ENCODE measurements around the gene FBLN7. TPM values are rescaled to one million over a fixed set of nuclear protein-coding genes. Genes with fewer than 3 reads are reported as not detected.
"Not testable (repeated sequence)": the region's sequence is repeated elsewhere in the genome, so short reads cannot be mapped to it uniquely, and the experiment has no call there.

The FBLN7 gene
- total RNA-seq, 1 donor from 2014 or later = 0.41 TPM

DNA sequence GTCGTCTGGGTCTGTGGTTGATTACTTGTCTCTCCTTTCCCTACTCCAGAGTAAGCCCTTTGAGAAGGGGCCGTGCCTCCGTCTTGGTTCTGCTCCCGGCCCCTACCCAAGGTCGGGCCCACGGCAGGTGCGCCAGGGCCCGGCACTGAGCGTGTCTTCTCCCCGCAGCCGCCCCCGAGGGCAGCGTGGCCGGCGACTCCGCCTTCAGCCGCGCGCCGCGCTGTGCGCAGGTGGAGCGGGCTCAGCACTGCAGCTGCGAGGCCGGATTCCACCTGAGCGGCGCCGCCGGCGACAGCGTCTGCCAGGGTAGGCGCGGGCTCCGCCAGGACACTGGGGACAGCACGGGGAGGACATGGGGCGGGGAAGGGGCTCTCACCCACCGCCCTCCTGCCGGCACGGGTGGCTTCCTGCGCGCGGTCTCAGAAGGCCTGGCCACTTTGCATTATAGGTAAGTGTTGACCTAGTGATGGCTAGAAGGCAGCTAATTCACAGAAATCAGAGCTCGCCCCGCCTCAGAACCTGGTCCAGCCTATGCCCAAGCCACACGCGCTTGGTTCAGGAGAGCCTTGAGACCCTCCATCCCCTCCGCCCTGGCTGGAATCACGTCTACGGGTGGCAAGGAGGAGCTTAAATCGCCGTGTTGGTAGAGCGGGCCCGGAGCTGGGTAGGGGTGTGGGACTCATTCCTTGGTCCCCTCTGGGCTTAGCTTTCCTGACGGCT is 43.5 kb downstream of the FBLN7 start:
- FAIRE-seq (no peak), DNase-seq (ENCODE audit: low spot score in 2 of 2) (no peak)

DNA sequence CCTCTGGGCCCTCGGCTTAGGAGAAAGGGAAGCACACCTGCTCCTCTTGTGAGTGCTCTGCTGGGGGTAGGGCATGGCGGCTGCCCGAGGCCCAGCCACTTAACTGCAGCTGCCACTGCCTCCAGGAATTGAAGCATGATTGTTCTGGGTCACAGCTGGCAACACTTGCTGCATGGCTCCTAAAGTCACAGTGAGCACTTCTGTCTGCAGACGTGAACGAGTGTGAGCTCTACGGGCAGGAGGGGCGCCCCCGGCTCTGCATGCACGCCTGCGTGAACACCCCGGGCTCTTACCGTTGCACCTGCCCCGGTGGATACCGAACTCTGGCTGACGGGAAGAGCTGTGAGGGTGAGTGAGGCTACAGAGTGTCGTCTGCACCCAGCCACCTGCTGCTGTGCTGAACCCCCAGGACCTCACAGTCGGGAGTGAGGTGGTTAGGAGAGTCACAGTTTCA is 44.4 kb downstream of the FBLN7 start:
- FAIRE-seq = no peak
- DNase-seq (ENCODE audit: low spot score in 2 of 2) = no peak

DNA sequence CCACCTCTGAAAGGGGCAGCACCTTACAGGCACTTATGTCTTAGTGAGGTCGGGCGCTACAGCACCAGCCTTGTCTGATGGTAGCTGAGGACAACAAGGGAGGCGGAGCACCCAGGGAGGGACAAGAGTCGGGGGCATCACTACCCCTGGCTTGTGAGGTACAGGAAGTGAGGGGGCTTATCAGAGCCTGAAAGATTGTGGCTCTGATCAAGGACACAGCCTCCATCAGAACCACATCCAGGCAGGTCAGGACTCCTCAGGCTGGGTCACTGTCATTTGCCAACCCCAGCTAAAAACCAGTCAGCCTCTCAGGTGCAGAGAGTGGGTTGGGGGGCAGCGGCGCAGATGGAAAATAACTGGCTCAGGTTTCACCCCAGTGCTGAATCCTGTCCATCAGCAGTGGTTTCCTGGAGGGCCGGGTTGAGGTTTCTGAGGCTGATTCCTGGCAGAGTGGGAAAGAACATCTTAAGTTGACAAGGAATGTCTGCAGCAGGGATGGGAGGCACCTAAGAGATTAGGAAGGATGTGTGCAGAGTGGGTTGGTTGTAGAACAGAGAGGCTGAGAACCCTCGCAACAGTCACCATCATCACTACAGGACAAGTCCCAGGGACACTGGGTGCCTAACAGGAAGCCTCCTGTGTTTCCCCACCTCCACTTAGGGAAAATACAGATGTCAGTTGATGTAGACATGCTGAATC is 45.3 kb downstream of the FBLN7 start:
- FAIRE-seq (no peak), DNase-seq (ENCODE audit: low spot score in 2 of 2) (no peak)

DNA sequence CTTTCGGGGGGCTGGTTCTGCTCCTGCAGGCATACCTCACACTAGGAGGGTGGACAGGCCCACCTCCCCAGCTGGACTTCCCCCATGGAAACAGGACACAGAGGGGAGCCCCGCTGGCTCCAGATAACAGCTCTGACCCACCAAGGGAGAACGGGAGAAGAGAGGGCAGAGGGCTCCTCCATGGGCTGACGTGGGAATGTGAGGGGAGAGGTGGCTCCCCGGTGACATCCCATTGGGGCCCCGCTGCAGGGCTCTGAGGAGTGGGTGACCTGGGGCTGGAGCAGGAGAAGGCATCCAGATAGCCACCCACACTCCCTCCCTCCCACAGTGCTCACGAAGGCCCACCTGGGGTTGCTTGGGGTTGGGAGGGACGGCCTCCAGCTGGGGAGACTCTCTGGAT is 45.9 kb downstream of the FBLN7 start:
- no peak for FAIRE-seq
- DNase-seq (ENCODE audit: low spot score in 2 of 2) = no peak

DNA sequence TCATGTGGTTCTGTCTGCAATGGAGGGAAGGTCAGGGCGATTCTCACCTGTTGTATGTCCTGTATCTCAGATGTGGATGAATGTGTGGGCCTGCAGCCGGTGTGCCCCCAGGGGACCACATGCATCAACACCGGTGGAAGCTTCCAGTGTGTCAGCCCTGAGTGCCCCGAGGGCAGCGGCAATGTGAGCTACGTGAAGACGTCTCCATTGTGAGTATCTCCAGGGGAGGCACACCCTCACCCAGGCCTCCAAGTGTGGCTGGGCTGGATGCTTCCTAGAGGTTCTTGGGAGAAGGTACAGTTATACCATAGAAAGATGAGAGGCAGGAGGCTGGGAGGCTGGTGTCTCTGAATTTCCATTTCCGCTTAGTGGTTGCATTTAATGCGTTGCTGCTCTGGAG is 46.9 kb downstream of the FBLN7 start:
- DNase-seq (ENCODE audit: low spot score in 2 of 2) (no peak), FAIRE-seq (no peak)

DNA sequence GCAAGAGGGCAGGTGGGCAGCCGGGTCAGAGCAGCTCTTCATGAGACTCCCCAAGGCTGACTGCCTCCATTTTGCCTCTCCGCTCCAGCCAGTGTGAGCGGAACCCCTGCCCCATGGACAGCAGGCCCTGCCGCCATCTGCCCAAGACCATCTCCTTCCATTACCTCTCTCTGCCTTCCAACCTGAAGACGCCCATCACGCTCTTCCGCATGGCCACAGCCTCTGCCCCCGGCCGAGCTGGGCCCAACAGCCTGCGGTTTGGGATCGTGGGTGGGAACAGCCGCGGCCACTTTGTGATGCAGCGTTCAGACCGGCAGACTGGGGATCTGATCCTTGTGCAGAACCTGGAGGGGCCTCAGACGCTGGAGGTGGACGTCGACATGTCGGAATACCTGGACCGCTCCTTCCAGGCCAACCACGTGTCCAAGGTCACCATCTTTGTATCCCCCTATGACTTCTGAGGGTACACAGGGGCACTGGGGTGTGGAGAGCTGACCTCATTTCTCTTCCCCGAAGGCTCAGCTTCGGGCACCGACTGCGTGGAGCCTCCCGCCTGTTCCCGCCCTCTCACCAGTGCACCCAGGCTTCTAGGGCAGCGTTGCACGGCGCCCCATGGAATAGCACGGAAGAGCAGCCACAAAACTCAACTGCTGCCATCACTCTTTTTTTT is 49.0 kb downstream of the FBLN7 start:
- no peak for DNase-seq (ENCODE audit: low spot score in 2 of 2)
- FAIRE-seq = no peak

DNA sequence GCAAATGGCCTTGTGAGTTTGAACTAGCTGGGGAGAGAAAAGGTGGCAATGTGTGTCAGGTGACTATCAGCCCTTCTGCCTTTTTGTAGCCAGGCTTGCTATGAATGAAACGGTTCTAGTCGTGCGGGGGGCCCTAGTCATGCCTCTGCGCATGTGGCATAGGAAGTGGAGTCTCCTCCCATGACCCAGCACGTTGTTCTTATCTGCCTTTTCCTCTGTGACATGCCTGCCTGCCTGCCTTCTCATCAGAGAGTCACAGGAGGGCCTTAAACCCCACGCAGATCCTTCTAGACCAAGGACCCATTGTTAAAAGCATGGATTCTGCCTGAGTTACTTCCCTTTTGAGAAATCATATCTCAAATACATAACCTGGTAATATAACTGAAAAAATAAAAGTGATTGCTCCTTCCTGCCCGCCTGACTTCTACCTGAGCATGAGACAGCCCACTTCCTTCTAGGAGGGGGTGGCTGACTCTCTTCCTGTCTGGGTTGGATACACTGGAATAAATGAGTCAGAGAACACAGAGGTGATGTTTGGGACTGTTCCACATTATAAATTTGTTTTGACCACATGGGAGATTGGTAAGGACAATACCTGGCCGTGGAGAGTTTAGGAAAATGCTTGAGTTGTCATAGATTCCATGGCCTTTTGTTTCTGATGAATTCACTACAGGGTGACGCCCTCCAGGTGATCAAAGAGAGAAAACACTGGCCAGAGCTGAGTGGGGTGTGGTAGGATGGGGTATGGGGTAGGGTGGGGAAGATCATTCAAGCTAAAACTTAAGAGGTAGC is 49.8 kb downstream of the FBLN7 start:
- DNase-seq (ENCODE audit: low spot score in 2 of 2) (no peak), FAIRE-seq (no peak)

DNA sequence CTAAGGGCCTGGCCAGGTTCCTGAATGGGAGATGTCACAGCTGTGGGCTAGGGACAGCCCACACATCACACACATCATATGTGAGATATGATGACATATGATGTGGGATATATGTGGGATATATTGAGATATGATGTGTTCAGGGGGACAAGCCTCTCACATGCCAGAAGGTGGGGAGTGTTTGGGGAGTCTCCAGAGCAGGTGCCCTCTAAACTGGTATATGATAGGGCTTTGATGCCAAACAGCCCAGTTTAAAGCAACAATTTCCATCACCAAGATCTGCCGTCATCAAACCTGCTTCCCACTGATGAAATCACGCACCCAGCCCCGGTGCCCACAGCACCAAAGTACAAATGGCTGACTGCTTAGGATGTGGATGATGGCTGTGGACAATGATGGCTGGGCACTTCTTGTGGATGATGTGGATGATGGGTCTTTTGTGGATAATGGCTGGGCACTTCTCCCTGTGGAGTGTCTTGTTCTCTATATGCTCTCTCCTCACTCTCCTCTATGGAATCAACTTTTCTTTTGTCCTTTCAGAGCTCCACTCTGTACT is 50.9 kb downstream of the FBLN7 start:
- DNase-seq (ENCODE audit: low spot score in 2 of 2) (no peak), FAIRE-seq (no peak)

DNA sequence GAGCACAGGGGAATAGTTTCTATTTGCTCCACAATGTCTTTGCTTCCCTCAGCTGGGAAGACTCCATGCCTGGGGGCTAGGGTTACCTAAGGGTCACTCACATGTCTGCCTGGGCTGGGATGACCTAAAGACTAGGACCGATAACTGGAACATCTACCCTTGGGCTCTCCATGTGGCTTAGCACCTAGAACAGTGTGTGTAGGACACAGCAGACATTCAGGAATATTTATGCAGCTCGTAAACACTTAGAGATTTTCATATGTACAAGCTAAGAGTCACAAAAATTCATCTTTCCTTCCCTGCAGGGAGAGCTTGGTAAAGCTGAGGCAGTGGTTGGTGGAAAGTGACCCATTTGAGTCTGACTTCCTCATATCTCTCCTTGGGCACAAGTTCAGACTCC is 55.8 kb downstream of the FBLN7 start:
- no peak for DNase-seq (ENCODE audit: low spot score in 2 of 2)
- no peak for FAIRE-seq

DNA sequence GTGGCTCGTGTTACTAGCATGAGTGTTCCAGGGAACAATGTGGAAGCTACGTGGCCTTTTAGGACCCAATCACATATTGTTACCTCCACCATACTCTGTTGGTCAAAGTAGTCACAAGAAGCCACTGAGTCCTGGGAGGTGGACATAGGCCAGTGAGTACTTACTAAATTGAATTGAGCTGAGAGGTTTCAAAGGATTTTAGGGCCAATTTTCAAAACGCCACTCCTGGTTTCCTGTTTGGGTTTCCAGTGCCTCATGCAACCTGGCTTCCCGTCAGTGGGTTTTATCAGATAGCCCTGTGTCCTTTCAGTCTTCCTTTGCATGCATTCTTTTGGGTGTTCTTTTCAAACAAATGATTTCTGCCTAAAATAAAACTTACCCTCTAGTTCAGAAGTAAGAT is 56.3 kb downstream of the FBLN7 start:
- no peak for FAIRE-seq

DNA sequence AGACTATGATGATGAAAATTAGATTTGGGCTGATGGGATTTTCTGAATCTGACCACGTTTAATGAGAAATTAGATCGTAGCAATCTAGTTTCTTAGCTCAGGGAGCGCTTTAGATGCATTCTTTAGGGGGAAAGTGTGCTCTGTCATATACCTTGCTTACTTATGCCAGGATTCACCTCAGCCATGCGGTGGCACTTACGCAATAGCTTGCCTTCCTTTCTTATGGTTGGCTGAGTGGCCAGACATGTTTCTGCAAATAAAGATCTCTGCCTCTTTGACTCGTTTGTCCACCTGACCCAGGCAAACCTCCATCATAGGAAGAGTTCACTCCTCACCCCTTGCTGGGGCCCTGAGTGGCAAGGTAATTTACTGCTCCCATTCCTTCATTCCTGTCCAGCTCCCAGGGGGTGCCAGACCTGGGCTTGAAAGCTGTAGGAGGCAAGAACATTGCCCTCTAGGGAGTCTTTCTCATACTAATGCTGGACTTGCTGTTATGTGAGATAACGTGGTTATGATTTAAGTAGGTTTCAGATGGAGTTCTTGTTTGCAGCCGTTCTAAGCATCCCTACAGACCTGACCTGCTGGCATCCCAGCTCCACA is 57.1 kb downstream of the FBLN7 start:
- DNase-seq (ENCODE audit: low spot score in 2 of 2) (no peak), FAIRE-seq (no peak)

More for the DNA sequence above, 56.3 kb downstream of the FBLN7 start:
- DNase-seq (ENCODE audit: low spot score in 2 of 2) = no peak

DNA sequence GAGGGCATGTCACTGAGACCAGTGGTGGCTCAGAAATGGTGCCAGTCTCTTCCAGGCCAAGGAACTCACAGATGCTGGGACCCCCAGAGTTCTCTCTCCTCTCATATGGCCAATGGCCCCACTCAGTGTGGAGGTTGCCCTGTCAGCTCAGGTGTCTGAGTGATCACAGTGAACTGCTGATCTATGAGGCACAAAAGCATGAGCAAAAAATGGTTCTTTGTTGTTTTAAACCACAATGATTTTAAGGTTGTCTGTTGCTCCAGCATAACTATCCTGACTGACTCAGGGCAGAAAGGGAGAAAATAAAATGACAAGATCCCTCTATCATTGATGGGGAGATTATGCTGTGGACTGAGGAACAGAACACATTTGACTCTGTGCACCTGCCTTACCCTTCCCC is 57.8 kb downstream of the FBLN7 start:
- FAIRE-seq (no peak), DNase-seq (ENCODE audit: low spot score in 2 of 2) (no peak)

DNA sequence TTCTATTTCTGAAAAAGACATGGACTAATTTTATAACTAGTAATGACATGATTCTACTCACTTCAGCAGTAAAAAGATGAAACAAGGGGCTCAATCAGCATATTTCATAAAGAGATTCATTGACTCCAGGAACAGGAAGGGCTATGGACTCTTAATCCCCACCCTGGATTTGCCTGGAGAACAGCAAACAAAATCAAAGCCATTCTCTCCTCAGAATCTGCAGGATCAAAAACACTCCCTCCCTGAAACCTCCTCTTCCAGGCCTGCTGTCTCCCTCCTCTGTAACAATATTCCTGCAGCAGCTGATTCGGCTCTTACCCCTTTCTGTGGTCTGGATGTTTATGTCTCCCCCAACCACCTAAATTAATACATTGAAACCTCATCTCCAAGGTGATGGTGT is 59.7 kb downstream of the FBLN7 start:
- FAIRE-seq (no peak), DNase-seq (ENCODE audit: low spot score in 2 of 2) (no peak)

DNA sequence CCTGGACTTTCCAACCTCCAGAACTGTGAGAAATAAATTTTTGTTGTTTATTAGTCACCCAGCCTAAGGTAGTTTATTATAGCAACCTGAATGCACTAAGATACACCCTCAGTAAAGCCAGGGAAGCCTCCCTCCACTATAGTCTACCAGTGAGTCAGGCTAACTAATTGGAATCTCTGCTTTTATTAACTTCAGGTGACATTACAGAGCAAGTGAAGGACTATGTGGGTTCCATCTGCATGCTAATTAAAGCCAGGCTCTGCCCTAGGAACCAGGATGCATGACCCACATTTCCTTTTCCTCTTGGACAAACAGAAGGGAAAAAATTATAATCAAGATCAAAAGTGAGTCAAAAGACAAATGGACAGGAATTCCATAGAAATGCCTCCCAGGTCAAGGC is 60.6 kb downstream of the FBLN7 start:
- FAIRE-seq = no peak
- no peak for DNase-seq (ENCODE audit: low spot score in 2 of 2)

DNA sequence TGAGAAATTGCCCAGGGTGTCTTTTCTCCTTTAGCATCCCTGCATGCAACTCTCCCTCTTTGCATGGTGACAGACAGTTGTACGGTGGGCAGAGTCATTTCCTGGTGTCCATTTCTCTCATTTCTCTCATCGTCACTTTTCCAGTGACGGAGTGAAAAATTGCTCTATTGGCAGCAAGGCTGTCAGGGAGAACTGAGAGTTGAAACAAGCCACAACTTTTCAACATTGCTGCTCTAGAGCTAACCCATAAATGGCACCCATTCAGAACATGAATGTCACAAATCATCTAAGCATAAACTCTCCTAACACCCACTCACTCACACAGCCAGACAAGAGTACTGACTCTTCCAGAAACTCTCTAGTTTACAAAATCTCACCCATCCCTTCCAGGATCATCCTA is 61.0 kb downstream of the FBLN7 start:
- no peak for DNase-seq (ENCODE audit: low spot score in 2 of 2)
- no peak for FAIRE-seq

DNA sequence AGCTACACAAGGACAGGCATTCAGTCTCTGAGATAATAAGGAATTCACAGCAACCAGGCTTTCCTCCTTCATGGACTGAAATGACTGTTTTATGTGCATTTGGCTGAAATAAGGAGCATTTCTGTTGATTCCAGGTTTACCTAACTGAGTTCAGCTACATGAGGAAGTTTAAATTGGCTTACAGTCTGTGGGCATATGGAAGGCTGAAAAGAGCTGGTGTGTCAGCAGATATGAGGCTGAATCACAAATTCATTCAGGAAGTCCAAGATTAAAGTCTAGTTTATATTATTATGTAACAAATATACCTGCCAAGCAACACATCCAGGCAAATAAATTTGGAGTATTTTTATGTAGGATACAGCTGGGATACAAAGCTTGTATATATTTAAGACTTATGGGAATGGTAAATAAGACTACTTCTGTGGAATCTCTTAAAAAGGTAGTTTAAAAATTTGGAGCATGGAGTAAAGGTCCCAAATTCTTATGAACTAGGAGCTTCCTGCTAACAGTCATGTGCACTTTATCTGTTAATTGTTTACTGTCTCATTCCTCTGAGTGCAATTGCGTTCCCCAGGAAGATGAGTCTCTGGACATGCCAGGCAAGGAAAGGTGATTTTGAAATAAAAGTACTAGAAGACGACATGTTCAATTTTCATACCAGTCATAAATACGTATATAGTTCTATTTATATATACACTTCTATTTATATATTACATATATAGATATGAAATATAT is 63.7 kb downstream of the FBLN7 start:
- FAIRE-seq (no peak), DNase-seq (ENCODE audit: low spot score in 2 of 2) (no peak)

DNA sequence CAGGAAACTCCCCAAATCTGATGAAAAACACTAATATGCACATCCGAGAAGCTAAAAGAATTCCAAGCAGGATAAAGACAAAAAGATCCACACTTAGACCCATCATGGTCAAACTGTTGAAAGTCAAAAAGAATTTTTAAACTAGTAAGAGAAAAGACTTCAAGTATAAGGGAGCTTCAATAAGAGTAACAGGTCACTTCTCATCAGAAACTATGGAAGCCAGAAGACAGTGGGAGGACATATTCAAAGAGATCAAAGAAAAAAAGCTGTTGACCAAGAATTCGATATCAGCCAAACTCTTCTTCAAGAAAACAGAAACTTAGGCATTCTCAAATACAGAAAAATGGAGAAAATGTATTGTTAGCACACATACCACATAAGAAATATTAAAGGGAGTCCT is 66.2 kb downstream of the FBLN7 start:
- FAIRE-seq (no peak), DNase-seq (ENCODE audit: low spot score in 2 of 2) (no peak)

DNA sequence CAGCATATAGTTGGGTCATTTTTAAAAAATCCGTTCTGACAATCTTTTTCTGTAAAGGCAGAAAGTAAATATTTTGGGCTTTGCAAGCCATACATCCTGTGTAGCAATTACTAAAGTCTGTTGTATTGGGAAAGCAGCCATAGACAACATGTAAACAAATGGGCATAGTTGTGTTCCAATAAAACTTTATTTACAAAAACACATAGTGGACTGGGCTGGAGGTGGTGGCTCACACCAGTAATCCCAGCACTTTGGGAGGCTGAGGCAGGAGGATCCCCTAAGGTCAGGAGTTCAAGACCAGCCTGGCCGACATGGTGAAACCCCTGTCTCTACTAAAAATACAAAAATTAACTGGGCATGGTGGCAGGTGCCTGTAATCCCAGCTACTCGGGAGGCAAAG is 69.7 kb downstream of the FBLN7 start:
- not testable (repeated sequence) for DNase-seq (ENCODE audit: low spot score in 2 of 2); FAIRE-seq

DNA sequence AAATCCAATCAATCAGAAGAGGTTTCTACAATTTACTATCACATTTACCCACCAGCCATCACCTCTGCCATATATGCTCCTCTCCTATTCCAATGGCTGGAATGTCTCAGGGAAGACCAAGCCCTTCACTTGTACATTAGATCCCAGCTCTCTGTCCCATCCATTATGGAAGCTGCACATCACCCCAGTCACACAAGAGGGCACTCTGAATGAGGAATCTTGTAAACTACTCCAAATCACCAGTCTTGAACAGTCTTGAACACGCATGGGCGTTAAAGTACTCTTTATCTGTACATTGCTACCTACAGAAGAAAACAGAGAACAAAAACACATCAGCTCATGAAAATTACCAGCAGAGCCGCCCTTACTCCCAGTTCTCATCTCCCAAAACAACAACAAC is 78.0 kb downstream of the FBLN7 start:
- FAIRE-seq (no peak), DNase-seq (ENCODE audit: low spot score in 2 of 2) (no peak)
